Inflammatory macrophage treated with lipopolysaccharide for 1 hour (primary cell): Measurements from ENCODE around the gene DUOXA2.
"Not testable (repeated sequence)": the region's sequence is repeated elsewhere in the genome, so short reads cannot be mapped to it uniquely, and the experiment has no call there.

Experiments
- DNase-seq, 2 donors: peaks; one replicate each; pipeline ENCODE4 v3.0.0-alpha.2; 2020 to 2022

DUOXA2 gene

GRCh38 chr15:45118131-45118588 lies 4.0 kb downstream of the DUOXA2 start:
- DNase-seq, result peak; percentile 69 to 91

GRCh38 chr15:45118996-45119395 lies 4.9 kb downstream of the DUOXA2 start:
- DNase-seq, result no peak

DNA sequence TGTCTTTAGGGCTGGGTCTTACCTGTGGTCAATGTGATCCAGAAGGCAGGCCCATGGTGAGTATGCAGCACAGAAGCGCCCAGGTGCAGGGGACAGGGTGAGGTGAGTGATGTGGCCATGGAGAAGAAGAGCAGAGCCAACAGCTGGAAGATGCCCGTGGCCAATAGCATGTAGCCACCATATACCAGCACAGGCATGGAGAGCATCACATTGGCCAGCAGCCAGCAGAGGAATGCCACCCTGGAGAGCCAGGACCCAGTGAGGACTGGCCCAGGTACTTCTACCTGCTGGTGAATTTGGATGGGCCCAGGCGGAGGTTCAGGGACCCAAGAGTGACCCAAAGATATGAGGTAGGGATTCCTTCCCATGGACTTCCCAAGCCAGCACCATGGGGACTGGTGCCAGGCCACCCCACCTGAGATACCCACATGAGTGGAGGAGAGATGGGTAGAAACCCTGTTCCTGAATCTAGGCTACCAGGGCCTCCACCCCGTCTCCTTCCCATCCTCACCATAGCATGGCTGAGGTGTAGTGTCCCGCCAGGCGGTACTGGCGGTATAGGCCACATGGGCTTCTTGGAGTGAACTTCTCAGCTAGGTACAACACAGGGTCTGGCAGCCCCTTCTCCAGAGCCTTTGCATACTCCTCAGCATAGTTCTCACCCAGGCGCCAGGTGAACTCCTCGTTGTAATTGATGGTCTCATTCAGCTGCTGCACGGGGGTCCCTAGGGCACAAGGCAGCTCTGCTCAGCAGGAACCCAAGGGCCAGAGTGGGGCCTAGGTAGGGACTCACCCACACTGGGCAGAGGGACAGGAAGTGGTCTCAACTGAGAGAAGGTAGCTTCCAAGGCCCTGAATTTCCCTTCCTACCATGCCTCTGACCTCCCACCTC lies 6.2 kb downstream of the DUOXA2 start:
- no peak for DNase-seq

GRCh38 chr15:45121020-45121419 lies 6.9 kb downstream of the DUOXA2 start:
- DNase-seq, result no peak

- peak; percentile 68 to 88 for DNase-seq
Measured at GRCh38 chr15:45121706-45122417, 7.7 kb downstream of the DUOXA2 start.

GRCh38 chr15:45122719-45123118 lies 8.6 kb downstream of the DUOXA2 start:
- no peak for DNase-seq

DNA sequence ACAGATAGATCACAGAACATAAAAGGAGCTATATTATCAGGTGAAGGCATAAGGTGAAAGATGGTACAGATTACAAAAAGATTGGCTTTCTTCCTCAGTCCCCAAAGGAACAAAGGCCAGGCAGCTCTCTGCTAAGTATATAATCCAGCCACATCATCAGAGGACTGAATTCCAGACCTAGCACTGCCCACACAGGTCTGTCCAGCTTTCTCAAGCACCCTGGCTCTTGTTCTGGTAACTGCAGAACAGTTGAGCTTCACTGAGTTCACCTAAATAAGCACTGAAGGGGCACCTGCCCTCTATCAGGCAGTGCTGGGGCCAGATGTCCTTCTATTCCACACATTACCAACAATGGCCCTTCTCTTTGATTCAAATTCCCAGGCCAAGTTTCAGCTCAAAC lies 9.3 kb downstream of the DUOXA2 start:
- DNase-seq, result no peak

DNA sequence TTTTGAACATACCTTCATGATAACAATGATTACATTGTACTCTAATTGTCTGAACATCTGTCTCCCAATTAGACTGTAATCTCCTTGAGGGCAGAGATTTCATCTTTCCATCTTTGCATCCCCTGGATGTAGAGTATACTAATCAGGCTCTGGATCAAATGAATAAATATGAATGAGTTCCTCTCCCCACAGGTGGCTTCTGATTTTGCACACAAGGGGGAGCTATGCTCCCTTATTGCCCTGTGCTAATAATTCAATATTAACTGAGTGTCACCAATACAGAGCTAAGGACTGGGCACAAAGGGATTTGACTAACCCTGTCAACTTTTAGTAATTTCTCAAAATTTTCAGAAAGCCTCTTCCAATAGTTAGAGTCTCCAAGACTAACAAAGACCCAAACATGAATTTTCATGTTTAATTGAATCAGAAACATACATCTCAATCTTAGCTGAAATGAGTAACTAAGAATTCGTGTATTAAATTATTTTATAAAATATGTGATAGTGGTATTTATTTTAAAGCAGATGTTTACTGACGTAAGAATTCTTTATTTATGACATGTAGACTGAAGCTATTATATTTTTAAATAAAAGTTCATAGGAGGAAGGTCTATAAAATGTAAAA lies 12.5 kb downstream of the DUOXA2 start:
- peak; percentile 20 to 72 for DNase-seq

- DNase-seq, result no peak
Measured at GRCh38 chr15:45128971-45129639, 15.0 kb downstream of the DUOXA2 start.

DNA sequence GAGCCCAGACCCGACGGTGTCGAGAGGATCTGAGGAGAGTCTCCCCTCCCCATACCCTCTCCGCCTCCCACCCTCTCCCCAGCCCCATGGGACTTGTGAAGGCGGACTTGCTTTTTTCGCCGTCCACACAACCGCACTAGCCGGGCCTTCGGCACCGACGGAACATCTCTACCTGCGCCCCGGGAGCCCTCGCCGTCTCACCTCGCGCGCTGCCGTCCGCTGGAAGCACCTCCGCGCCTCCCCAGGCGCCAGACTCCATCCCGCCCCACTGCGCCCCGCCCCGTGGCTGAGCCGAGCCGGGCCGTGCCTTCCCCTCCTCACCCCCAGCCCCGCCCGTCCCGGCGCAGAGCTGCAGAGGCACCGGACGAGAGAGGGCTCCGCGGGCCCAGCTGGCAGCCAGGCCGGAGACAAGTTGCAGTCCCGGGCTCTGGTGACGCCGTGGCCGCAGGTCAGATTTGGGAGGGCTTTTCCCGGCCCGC lies 15.6 kb downstream of the DUOXA2 start, which contains the start of the genes DUOX1 and DUOXA1:
TSS of gene DUOX1 (plus strand) at position 344 of the 479 bp plus-strand sequence. CDS start 1,973 bp downstream, outside the sequence.
TSS of gene DUOXA1 (minus strand) at position 229 of the 479 bp plus-strand sequence. CDS start 6,865 bp downstream, outside the sequence.
- no peak for DNase-seq

DNA sequence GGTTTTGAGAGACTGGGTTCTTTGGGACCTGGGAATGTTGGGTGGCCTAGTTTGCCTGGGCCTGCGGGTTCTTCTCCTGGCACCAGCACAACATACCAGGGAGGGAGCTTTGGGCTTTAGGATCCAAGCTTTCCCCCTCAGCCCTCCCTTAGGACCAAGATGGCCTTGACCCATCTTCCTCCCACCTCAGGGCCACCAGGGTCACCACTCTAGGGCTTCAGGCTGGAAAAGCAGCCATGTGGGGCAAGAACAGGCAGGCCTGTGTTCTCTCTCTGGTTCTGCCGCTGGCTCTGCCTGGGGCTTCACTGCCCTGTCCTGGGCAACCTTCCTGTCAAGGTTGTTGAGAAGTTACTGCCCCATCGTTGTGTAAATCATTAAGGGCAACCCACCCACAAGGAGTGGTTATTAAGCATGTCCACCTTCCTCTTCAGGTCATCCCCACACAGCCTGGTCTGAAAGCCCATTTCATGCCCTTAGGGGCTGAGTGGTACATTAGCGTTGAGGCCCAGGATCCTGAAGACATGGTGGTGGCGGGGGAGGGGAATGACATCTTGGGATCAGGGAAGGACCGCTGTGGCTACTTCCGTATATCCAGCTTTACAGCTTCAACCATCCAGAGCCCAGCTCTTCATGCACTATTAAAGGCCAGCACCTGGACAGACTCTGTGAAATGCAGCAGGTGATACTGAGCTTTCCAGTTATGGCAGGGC lies 16.3 kb downstream of the DUOXA2 start:
- DNase-seq, result no peak

DNA sequence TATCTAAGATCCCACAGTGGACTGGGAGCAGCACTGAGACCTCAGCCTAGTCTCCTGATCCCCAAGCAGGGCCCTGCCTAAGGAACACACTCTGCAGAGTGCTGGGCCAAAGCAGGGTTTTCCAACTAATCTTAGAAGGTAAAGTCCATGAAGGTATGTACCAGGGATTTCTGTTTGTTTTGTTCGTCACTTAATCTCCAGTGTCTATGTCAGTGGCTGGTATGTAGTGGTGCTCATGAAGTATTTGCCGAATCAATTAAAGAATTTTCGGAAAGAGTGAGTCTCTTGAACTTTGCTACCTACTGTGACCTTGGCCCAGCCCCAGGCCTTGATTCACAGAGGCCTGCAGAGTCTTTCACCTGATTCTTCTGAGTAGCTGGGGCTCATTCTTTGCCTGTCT lies 17.4 kb downstream of the DUOXA2 start:
- DNase-seq, result no peak

GRCh38 chr15:45132844-45133560 lies 18.9 kb downstream of the DUOXA2 start:
- DNase-seq, result no peak

- DNase-seq, result no peak
Measured at GRCh38 chr15:45133561-45133920, 19.4 kb downstream of the DUOXA2 start.

DNA sequence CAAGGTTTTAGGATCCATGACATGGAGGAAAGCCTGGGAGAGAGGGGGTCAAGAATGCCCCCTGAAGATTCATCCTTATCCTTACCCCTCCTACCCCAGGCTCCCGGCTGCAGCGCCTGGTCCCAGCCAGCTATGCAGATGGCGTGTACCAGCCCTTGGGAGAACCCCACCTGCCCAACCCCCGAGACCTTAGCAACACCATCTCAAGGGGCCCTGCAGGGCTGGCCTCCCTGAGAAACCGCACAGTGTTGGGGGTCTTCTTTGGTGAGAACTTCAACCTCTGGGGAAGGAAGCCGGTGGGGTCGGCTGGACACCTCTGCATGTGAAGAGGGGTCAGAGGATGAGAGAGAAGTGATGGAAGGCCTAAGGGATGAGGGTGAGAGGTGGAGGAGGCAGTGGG lies 19.9 kb downstream of the DUOXA2 start:
- no peak for DNase-seq

DNA sequence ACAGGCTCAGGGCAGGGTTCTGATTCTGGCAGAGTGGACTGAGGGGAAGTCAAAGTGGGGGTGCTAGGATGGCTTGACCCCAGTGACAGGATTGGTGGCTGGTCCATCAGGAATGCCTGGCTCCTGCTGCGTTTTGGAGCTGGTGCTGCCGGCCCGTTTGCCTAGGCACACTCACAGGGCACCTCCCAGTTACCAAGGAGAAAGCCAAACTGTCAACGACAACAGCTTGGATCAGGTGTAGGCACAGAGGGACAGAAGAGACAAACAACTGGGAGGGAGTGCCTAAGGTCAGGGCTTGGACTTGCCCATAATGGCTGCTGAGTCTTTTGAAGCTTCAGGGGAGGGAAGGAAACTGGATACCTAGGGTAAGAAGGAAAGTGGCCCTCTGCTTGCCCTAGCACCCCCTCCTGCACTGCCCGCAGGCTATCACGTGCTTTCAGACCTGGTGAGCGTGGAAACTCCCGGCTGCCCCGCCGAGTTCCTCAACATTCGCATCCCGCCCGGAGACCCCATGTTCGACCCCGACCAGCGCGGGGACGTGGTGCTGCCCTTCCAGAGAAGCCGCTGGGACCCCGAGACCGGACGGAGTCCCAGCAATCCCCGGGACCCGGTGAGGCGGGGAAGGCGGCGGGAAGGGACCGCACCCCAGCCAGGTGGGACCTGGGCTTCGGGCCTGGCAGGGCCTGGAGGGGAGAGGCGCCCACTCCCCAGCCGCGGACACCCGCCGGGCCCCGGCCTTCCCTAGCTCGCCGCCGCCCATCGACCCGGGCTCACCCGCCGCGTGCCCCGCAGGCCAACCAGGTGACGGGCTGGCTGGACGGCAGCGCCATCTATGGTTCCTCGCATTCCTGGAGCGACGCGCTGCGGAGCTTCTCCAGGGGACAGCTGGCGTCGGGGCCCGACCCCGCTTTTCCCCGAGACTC lies 20.8 kb downstream of the DUOXA2 start:
- no peak for DNase-seq

- not testable (repeated sequence) for DNase-seq
Measured at GRCh38 chr15:45135705-45136377, 21.7 kb downstream of the DUOXA2 start.

GRCh38 chr15:45136378-45136764 lies 22.2 kb downstream of the DUOXA2 start:
- DNase-seq, result no peak

DNA sequence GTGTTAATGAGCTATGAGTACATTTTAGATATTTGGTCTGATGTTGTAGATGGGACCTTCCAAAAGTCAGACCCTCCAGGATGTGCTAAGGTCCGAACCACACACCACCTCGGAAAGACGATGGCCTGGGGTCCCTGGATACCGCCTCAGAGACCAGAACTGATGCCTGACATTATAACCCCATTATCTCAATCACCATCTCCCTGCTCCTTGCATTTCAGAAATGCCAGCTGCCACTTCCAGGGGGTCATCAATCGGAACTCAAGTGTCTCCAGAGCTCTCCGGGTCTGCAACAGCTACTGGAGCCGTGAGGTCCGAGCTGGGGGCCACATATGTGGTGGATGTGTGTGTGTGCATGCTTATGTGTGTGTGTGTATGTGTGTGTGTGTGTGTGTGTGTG lies 23.6 kb downstream of the DUOXA2 start:
- no peak for DNase-seq
